ENCODE results near the gene HERC2. TPM values are rescaled to one million over a fixed set of nuclear protein-coding genes. Genes with fewer than 3 reads are reported as not detected.

The HERC2 gene
- total RNA-seq, 1 experiment from 2014 or later = 69.2 TPM

DNA sequence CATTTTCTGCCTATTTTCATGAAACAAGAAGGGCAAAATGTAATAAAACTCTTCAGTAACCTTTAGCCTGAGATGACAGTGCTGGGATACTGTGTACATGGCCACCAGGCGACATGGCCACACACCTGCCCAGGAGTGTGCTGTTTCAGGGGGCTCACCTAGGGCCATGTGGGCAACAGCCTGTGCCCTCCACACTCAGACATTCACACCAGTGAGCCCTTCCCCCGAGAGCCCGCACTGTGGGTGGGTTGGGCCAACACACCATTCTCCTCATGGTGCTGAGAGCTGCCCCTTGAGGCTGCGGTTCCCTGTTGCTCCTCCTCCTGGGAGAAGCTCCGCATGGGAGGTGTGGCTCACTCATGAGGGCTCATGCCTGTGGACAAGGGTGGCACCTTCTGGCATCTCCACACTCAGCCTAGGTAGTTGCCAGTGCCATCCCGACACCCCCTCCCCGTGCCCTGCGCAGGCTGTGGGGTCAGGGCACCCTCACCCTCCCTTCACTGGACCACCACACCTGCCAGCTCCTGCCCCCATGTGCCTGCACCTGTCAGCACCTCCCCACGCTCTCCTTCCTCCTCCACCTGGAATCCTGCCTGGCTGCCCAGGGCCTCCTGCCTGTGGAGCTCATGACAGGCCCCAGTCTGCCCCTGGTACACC, 242.5 kb downstream of the HERC2 start:
- Histone ChIP-seq H3K14ac (ENCODE audit: insufficient read depth, low read length) (no peak overlapping the region; the same call in 1 of the 2 replicates), H3K9ac (ENCODE audit: extremely low read depth, insufficient read length, low read length) (no peak overlapping the region), H3K4me2 (ENCODE audit: insufficient read depth, insufficient read length, low read length) (no peak overlapping the region), H3K18ac (ENCODE audit: insufficient read length, low read depth, low read length) (no peak overlapping the region), H2BK5ac (ENCODE audit: insufficient read length, low read length) (no peak overlapping the region), H3K56ac (ENCODE audit: insufficient read length, low read depth, low read length) (no peak overlapping the region), H2AK5ac (ENCODE audit: insufficient read length, low read length) (no peak overlapping the region), H4K20me1 (ENCODE audit: control insufficient read depth, insufficient read depth, insufficient read length) (no peaks in the 10 kb centered on the region), H4K5ac (ENCODE audit: insufficient read length, low read depth, low read length) (no peak overlapping the region), H2AFZ (ENCODE audit: low read length) (no peak overlapping the region), H2BK15ac (ENCODE audit: low read depth, low read length) (no peak overlapping the region), H4K91ac (ENCODE audit: insufficient read length, low read depth, low read length) (no peak overlapping the region), H3K79me1 (ENCODE audit: insufficient read depth, low read depth, low read length, poor library complexity, severe bottlenecking) (no peaks in the 10 kb centered on the region), H3K23ac (ENCODE audit: insufficient read length, low read depth, low read length) (no peak overlapping the region), H4K8ac (replicated peaks; ENCODE audit: insufficient read length, low read depth, low read length) (no peak overlapping the region), H3K4me1 (ENCODE audit: insufficient read depth, low read length) (no peaks in the 10 kb centered on the region), H3K4ac (ENCODE audit: low read depth, low read length) (no peak overlapping the region), H2BK20ac (ENCODE audit: low read depth, low read length, poor library complexity, severe bottlenecking) (no peak overlapping the region), H3K9me3 (ENCODE audit: control insufficient read depth, low read depth, low read length) (no peaks in the 10 kb centered on the region), H2BK120ac (ENCODE audit: low read depth, low read length, poor library complexity, severe bottlenecking) (no peak overlapping the region), H3K79me2 (ENCODE audit: insufficient read depth, low read length) (no peaks in the 10 kb centered on the region), H3K27me3 (ENCODE audit: insufficient read depth, low read length) (no peaks in the 10 kb centered on the region), H2BK12ac (ENCODE audit: insufficient read length, low read depth, low read length) (no peak overlapping the region), H3K23me2 (ENCODE audit: insufficient read length, low read depth, low read length, poor library complexity, severe bottlenecking) (no peaks in the 10 kb centered on the region), H3K27ac (ENCODE audit: insufficient read length, low read depth, low read length) (no peak overlapping the region), H3T11ph (ENCODE audit: low read length) (no peak overlapping the region)
- DNase-seq = no peak
- TF ChIP-seq, protein P1, sequence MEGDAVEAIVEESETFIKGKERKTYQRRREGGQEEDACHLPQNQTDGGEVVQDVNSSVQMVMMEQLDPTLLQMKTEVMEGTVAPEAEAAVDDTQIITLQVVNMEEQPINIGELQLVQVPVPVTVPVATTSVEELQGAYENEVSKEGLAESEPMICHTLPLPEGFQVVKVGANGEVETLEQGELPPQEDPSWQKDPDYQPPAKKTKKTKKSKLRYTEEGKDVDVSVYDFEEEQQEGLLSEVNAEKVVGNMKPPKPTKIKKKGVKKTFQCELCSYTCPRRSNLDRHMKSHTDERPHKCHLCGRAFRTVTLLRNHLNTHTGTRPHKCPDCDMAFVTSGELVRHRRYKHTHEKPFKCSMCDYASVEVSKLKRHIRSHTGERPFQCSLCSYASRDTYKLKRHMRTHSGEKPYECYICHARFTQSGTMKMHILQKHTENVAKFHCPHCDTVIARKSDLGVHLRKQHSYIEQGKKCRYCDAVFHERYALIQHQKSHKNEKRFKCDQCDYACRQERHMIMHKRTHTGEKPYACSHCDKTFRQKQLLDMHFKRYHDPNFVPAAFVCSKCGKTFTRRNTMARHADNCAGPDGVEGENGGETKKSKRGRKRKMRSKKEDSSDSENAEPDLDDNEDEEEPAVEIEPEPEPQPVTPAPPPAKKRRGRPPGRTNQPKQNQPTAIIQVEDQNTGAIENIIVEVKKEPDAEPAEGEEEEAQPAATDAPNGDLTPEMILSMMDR (conservative IDR thresholded peaks at IDR 0.05) = no peak
- peaks cover 3 to 9% of the 10 kb centered on the region in 2 experiments for H3K4me1 Mint-ChIP-seq
- H3K9me3 Mint-ChIP-seq = peaks cover 0 to 3% of the 10 kb centered on the region in 2 experiments; a peak in 1 of 5 replicates
- no CpG with 5 or more reads among the region's 9 CpGs for WGBS (ENCODE audit: extremely low coverage, insufficient read length, low lambda C conversion rate)
- no peaks in the 10 kb centered on the region for H3K36me3 Mint-ChIP-seq (ENCODE audit: insufficient read depth in 1 of 3, low read depth in 3 of 3)
- H3K27ac Mint-ChIP-seq = no peak overlapping the region
- H3K27me3 Mint-ChIP-seq (ENCODE audit: low read depth) = peaks cover 9% of the 10 kb centered on the region
- no peak overlapping the region for H3K4me3 Mint-ChIP-seq

Data from H9 (cell line).